Endothelial cell of umbilical vein (primary cell): Measurements from ENCODE around the gene GNAO1. TPM values are rescaled to one million over a fixed set of nuclear protein-coding genes. Genes with fewer than 3 reads are reported as not detected.

Source experiments
- BruUV-seq: library from RNA; stranded (reverse); fragments of 400-500 nt; replicated peaks from 2 replicates; lab custom pipeline; 2021; lab: Mats Ljungman, UMichigan
- CTCF ChIA-PET: fragments of 300-600, 350-600 bp; sonication (Branson Sonifier 250); formaldehyde crosslinking; loops from one replicate; lab custom pipeline; 2021; ENCODE audit warnings: antibody characterized with exemption, inconsistent platforms; lab: Charles Lee
- POLR2A ChIA-PET: fragments of 300-600, 350-600 bp; sonication (Branson Sonifier 250); formaldehyde crosslinking; loops from one replicate; lab custom pipeline; 2021; ENCODE audit warnings: antibody characterized with exemption, inconsistent platforms; lab: Charles Lee
- DNase-seq: peaks from one replicate; pipeline ENCODE4 v3.0.0-alpha.2; 2011; ENCODE audit warnings: low read depth, low spot score
- FAIRE-seq: peaks from 2 replicates; lab custom pipeline; 2011; peaks lifted over from hg19 to GRCh38; lab: Jason Lieb, UNC
- H2AFZ ChIP-seq: 2 replicates; pipeline ENCODE4 v1.6.0; 2012; ENCODE audit warnings: low read depth, low read length, control low read depth, inconsistent platforms
- H3K27ac ChIP-seq: 2 replicates; pipeline ENCODE4 v1.5.1; 2011; ENCODE audit warnings: low read depth, mild to moderate bottlenecking, control low read depth, low read length, moderate library complexity; ENCODE audit not compliant: insufficient read depth
- H3K27me3 ChIP-seq, 2 experiments: 2 replicates each; pipeline versions ENCODE4 v1.6.0 to v1.6.1; 2011; ENCODE audit warnings: low read length in 2 of 2, mixed read lengths in 1 of 2; ENCODE audit not compliant: control insufficient read depth in 2 of 2, insufficient read depth in 2 of 2
- H3K36me3 ChIP-seq, 2 experiments: 2 replicates in 1 of 2; 3 replicates in 1 of 2; pipeline ENCODE4 v1.5.1; 2011; ENCODE audit warnings: low read length in 2 of 2, mild to moderate bottlenecking in 1 of 2, moderate library complexity in 1 of 2; ENCODE audit not compliant: control insufficient read depth in 2 of 2, insufficient read depth in 2 of 2; ENCODE audit errors: extremely low read depth in 1 of 2
- H3K4me1 ChIP-seq: 3 replicates; pipeline ENCODE4 v1.5.1; 2011; ENCODE audit warnings: mild to moderate bottlenecking, low read length; ENCODE audit not compliant: control insufficient read depth, insufficient read depth; ENCODE audit errors: extremely low read depth
- H3K4me2 ChIP-seq: 2 replicates; pipeline ENCODE4 v1.6.1; 2011; ENCODE audit warnings: low read length, control low read depth, mixed read lengths; ENCODE audit not compliant: insufficient read depth
- H3K4me3 ChIP-seq, 3 experiments: fragments of 200-600 bp in 1 of 3; sonication (generic), shearing (Covaris generic) in 1 of 3; replicated peaks in 1 of 3; 2 replicates each; pipeline ENCODE4 v1.5.1; 2011 to 2016; ENCODE audit warnings: control low read depth in 3 of 3, low read length in 3 of 3, mild to moderate bottlenecking in 2 of 3, inconsistent platforms in 1 of 3, low read depth in 1 of 3, moderate library complexity in 1 of 3; ENCODE audit not compliant: insufficient read depth in 1 of 3
- H3K79me2 ChIP-seq: 2 replicates; pipeline ENCODE4 v1.6.0; 2012; ENCODE audit warnings: low read length, inconsistent platforms; ENCODE audit not compliant: control insufficient read depth, insufficient read depth
- H3K9ac ChIP-seq: replicated peaks from 2 replicates; pipeline ENCODE3; 2011; ENCODE audit warnings: low read length, control low read depth; ENCODE audit not compliant: insufficient read depth; ENCODE audit errors: extremely low read depth
- H3K9me1 ChIP-seq: replicated peaks from 3 replicates; pipeline ENCODE4 v1.6.0; 2011; ENCODE audit warnings: mild to moderate bottlenecking, low read length; ENCODE audit not compliant: control insufficient read depth, insufficient read depth; ENCODE audit errors: extremely low read depth
- H3K9me3 ChIP-seq: replicated peaks from 2 replicates; pipeline ENCODE4 v1.5.1; 2012; ENCODE audit warnings: low read length, inconsistent platforms; ENCODE audit not compliant: control insufficient read depth, insufficient read depth
- H4K20me1 ChIP-seq: replicated peaks from 2 replicates; pipeline ENCODE3; 2011; ENCODE audit warnings: mild to moderate bottlenecking, low read length; ENCODE audit not compliant: control insufficient read depth, insufficient read depth; ENCODE audit errors: extremely low read depth
- EZH2 ChIP-seq: IDR thresholded peaks from 2 replicates; pipeline ENCODE4 v1.6.1; 2012; ENCODE audit warnings: borderline replicate concordance, low read depth, mild to moderate bottlenecking, moderate library complexity, low read length, inconsistent platforms; ENCODE audit not compliant: severe bottlenecking
- FOS ChIP-seq: IDR thresholded peaks from 2 replicates; pipeline ENCODE4 v1.6.1; 2011; ENCODE audit warnings: mild to moderate bottlenecking, low read length, moderate library complexity, borderline replicate concordance; ENCODE audit not compliant: insufficient read depth
- GATA2 ChIP-seq: IDR thresholded peaks from 2 replicates; pipeline ENCODE4 v1.7.0; 2011; ENCODE audit warnings: low read depth, mild to moderate bottlenecking, moderate library complexity, mixed read lengths, low read length; ENCODE audit not compliant: insufficient read length, insufficient read depth
- JUN ChIP-seq: IDR thresholded peaks from 2 replicates; pipeline ENCODE4 v1.6.1; 2011; ENCODE audit warnings: borderline replicate concordance, low read depth; ENCODE audit not compliant: insufficient read length, insufficient read depth
- MAX ChIP-seq: IDR thresholded peaks from 2 replicates; pipeline ENCODE4 v1.6.1; 2011; ENCODE audit not compliant: insufficient read depth, insufficient read length
- MYC ChIP-seq: IDR thresholded peaks from one replicate; pipeline ENCODE4 v1.6.1; 2011; ENCODE audit warnings: mild to moderate bottlenecking, low read depth, low read length
- POLR2A ChIP-seq: IDR thresholded peaks from 2 replicates; pipeline ENCODE4 v1.6.1; 2012; ENCODE audit warnings: low read depth, mild to moderate bottlenecking, control low read depth, low read length
- POLR2AphosphoS5 ChIP-seq: IDR thresholded peaks from 2 replicates; pipeline ENCODE4 v1.6.1; 2012; ENCODE audit warnings: low read depth, mild to moderate bottlenecking, control low read depth, low read length, moderate library complexity; ENCODE audit not compliant: insufficient read depth
- dilution Hi-C: fragments of 300-500 bp; cut with MboI; formaldehyde crosslinking; loops from one replicate; pipeline ENCODE4 v1.15.0; 2019; ENCODE audit warnings: low sequenced_read_pairs; ENCODE audit not compliant: extremely low pct_ligation_motif_present
- intact Hi-C: fragments of 100-400 bp; cut with micrococcal nuclease; formaldehyde crosslinking; loops from one replicate; pipeline ENCODE4 v1.10.0; 2022
- polyA plus RNA-seq, 4 experiments: library from polyadenylated mRNA; depleted of rRNA in 3 of 4; stranded (reverse) in 3 of 4; unstranded in 1 of 4; fragments of >200 nt; gene quantifications; 2 replicates each; pipeline versions ENCODE4 v1.2.1 to v1.2.3, GENCODE V29; 2011 to 2012; ENCODE audit warnings: missing spikeins in 1 of 4
- total RNA-seq: library from RNA; stranded (reverse); gene quantifications from 2 replicates; pipeline ENCODE4 v1.2.3, GENCODE V29; 2021
- TF ChIP-seq, protein P1 (sequence below), 2 donors: IDR thresholded peaks; 1 replicate in 1 of 2; 2 replicates in 1 of 2; pipeline ENCODE4 v1.5.1; 2011; ENCODE audit warnings: low read length in 2 of 2, mild to moderate bottlenecking in 2 of 2, moderate library complexity in 2 of 2, control low read depth in 1 of 2, inconsistent platforms in 1 of 2, low read depth in 1 of 2; ENCODE audit not compliant: insufficient read depth in 1 of 2; ENCODE audit errors: extremely low read depth in 1 of 2

Gene GNAO1
- total and polyA plus RNA-seq, 2 donors (not counting 3 experiments of a cell fraction or from before 2014, with no cell fraction given) = not detected

DNA sequence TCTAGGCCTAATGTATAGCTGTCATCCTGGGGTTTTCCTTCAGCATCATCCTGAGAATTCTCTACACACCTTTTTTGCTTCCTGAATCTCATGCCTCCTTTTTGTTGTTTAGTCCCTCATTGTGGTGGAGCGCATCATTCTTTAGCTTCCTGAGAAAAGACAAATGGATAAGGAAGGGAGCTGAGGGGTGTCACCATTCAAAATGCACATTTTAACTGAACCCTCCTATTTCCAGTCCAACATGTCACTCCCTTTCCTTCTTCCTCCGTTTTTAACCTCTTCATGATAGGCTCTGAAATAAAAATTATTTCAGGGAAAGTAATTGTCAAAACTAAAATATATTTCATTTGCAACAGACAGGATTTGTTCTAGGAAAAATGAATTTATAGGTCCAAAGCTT, 39.7 kb upstream of the GNAO1 start:
- no peaks in the 10 kb centered on the region for H3K27me3 ChIP-seq
- no peak for FAIRE-seq
- ChIA-PET CTCF (interaction anchor here (0.7 kb wide), 1 partner anchor 27 kb away, joined by 4 read pairs; no protein-coding TSS in a partner anchor), POLR2A (no interaction called here)
- no peaks in the 10 kb centered on the region for H3K9me3 ChIP-seq
- H3K9ac ChIP-seq = no peak overlapping the region
- TF ChIP-seq MAX = no peak
- no peak for TF ChIP-seq POLR2A
- TF ChIP-seq, protein P1, sequence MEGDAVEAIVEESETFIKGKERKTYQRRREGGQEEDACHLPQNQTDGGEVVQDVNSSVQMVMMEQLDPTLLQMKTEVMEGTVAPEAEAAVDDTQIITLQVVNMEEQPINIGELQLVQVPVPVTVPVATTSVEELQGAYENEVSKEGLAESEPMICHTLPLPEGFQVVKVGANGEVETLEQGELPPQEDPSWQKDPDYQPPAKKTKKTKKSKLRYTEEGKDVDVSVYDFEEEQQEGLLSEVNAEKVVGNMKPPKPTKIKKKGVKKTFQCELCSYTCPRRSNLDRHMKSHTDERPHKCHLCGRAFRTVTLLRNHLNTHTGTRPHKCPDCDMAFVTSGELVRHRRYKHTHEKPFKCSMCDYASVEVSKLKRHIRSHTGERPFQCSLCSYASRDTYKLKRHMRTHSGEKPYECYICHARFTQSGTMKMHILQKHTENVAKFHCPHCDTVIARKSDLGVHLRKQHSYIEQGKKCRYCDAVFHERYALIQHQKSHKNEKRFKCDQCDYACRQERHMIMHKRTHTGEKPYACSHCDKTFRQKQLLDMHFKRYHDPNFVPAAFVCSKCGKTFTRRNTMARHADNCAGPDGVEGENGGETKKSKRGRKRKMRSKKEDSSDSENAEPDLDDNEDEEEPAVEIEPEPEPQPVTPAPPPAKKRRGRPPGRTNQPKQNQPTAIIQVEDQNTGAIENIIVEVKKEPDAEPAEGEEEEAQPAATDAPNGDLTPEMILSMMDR (IDR thresholded peaks at IDR 0.05; ENCODE audit: extremely low read depth in 1 of 2, insufficient read depth in 1 of 2, low read depth in 1 of 2, low read length in 2 of 2) = no peak
- no peak for TF ChIP-seq MYC
- no peak for TF ChIP-seq EZH2
- TF ChIP-seq JUN = no peak
- no peak for TF ChIP-seq GATA2
- no peak for TF ChIP-seq FOS
- no peak for TF ChIP-seq POLR2AphosphoS5
- dilution Hi-C loops (no loop called here), intact Hi-C loops (no loop called here)
- no peak overlapping the region for H3K4me2 ChIP-seq
- H3K9me1 ChIP-seq = no peaks in the 10 kb centered on the region
- H4K20me1 ChIP-seq = no peaks in the 10 kb centered on the region
- no peaks in the 10 kb centered on the region for H3K79me2 ChIP-seq
- H3K27ac ChIP-seq = no peak overlapping the region
- DNase-seq = no peak
- no peaks in the 10 kb centered on the region for H3K36me3 ChIP-seq
- BruUV-seq = no TSS peak
- H3K4me3 ChIP-seq = no peak overlapping the region
- no peaks in the 10 kb centered on the region for H3K4me1 ChIP-seq
- no peak overlapping the region for H2AFZ ChIP-seq
